Measurements from ENCODE around the gene WDR64.
"Not testable (repeated sequence)": the region's sequence is repeated elsewhere in the genome, so short reads cannot be mapped to it uniquely, and the experiment has no call there.

The WDR64 gene

DNA sequence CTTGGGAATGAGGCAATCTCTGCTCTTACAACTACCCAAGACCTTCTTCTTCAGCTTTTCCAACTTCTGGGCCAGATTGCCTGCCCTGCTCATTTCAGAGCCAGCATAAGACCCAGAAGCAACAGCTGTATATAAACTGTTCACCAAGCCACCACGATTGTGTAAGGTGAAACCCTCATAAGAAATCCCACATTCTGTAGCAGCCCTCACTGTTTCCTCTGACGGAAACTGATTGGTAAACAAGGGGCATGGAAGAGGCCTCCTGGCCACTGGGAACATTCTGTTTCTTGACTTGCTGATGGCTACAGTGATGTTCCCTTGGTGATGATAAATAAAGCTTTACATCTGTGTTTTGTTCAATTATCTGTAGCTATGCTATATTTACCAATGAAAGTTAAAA, 156.2 kb downstream of the WDR64 start:
- DNase-seq: no peak

DNA sequence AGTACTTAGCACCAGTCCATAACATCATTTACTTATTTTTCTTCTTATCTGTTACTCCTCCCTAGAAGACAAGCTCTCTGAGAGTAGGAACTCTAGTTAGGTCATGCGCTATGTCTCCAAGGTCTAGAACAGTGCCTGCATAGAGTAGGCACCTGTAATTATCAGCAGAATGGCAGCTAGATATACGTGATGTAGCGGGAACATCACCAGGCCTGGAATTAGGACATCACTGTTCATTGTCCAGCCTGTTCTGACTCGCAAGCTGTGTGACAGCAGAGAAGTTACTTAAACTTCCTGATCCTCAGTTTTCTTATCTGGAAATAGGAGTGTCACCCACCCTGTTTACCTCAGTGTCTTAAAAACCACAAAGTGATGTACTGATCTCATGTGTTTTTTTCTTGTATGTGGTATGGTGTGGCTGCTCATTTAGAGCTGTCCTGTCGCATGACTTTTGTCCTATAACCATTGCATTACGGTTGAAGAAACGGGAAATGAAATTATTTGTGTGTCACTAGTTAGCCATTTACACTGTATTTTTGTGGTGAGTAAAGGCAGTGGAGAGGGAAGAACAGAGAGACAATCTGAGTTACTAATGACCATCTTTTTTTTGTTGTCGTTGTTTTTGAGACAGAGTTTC, 158.8 kb downstream of the WDR64 start:
- no peak for DNase-seq

DNA sequence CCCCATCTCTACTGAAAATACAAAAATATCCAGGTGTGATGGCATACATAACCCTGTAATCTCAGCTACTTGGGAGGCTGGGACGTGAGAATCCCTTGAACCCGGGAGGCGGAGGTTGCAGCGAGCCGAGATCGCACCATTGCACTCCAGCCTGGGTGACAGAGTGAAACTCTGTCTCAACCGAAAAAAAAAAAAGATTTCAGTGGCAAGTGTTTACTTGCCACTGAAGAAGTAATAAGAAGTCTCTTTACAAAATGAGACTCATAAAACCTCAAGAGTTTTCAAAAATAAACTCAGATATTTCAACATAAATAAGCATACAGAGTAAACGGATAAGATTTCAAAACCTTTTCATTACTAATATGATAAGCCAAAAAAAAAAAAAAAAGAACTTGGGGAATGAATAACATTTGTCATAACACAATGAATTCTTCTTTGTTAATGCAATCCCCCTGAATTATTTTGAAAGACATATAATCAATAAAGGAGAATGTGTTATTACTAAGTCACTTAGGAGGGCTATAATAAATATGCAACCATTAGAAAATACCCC, 161.8 kb downstream of the WDR64 start:
- DNase-seq: no peak

DNA sequence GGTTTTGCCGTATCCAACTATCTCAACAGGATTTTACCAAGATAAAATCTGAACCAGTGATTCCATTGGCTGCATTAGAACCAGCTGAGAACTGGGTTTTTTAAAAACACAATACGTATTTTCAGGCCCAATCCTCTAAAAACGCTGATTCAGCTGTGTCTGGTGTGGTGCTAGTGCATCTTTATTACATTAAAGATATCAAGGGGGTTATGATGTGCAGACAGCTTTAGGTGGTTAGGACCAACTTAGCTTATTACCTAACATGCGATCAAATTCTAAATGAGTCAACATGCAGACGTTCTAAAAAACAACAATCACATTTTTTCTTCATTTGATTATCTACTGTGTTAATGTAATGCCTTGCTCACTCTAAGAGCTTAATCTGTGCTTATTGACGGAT, 163.9 kb downstream of the WDR64 start:
- no peak for DNase-seq

DNA sequence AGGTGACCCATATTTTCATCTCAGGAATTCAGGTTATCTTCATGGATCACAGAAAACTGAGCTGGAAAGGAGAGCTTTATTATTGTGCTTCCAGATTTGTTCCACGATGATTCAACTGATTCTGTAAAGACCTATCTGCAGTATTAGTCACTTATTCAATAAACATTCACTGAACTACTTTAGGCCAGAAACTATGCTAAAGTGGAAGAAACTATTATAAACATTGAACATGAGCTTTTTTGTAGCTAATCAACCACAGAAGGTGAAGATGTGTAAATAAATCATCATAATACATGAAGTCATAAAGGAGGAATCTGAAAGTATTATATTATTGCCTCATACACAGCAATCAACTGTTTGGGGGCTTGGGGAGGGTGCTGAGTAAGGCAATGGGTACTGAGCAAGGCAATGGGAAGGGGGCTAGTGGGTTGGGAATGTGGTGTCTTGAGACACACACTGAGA, 165.3 kb downstream of the WDR64 start:
- DNase-seq: no peak

DNA sequence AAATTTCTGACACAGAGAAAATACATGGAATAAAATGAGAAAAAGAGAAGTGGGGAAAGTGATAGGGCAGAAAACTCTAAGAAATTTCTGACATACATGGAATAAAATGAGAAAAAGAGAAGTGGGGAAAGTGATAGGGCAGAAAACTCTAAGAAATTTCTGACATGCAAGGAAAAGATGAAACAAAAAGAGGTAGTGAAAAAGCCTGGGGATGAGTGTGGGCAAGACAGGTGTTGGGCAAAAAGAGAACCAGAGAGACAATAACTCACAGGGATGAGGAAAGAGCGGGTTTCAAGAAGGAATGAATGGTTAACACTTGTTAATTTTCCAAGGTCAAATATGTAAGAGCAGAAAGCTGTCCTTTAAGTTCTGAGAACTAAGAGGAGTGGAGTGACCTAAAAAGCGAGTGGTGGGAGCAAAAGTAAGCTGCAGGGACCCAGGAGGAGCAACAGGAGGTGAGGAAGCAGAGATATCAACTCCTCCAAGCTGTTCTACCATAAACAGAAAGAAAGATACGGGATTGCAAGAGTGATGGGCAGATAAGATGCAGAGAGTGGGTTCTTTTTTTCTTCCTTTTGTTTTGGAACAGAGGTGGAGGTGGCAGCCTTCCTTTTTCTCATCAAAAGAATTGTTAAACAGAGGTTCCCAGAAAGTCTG, 166.0 kb downstream of the WDR64 start:
- DNase-seq: no peak

DNA sequence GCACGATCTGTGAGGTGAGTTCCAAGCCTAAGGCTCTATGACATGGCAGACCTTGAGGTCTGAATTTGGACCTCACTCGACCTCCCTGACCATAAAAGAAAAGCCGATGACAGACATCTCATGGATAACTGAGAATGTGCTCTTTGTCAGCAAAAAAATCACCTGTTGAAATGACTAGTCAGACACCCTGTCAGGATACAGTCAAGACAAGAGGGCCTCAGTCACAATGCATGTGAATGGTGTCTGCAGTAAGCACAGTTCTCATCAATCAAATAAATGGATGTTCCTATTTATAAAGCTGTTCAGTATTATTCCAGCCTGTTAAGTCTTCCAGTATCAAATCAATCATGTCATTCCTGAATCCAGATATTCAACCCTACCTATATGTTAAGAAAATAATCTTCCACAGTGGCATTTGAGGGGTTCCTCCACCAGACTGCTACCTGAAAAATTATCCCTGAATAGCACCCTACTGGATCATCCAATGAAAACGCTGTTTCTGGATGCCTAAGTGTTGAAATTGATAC, 167.3 kb downstream of the WDR64 start:
- DNase-seq: no peak

DNA sequence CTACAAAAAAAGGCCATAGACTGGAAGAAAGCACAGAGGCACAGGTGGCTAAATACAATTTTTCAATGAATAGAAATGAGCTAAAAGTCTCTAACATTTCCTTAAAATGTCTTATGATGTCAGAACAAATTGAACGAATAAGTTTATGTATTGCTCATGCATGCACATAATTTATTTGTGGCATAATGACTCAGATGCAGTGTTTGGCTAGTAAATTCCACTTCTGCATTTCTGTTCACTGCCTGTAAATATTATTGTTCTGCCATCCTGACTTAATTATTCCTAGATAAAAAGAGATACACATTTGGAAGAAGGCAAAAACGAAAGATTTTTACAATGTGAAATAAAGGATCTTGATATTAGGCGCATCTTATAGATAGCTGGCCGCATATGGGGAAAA, 169.3 kb downstream of the WDR64 start:
- DNase-seq: no peak

DNA sequence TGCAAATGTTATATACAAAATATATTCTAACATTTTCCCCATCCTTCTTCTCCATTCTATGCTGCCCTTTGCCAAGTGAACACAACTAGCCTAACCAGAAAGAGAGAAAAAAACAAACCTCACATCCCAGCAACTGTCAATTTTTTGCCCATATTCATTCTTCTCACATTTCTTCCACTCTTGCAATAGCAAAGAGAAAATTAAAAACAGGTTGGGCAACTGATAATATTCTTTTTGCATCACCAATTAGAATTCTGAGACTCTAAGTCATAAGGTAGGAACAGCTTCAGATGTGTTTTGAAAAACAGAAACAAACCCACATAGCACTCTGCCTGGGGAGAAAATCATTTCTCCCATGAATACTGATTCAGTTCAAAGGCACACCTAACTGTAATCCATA, 170.8 kb downstream of the WDR64 start:
- no peak for DNase-seq

DNA sequence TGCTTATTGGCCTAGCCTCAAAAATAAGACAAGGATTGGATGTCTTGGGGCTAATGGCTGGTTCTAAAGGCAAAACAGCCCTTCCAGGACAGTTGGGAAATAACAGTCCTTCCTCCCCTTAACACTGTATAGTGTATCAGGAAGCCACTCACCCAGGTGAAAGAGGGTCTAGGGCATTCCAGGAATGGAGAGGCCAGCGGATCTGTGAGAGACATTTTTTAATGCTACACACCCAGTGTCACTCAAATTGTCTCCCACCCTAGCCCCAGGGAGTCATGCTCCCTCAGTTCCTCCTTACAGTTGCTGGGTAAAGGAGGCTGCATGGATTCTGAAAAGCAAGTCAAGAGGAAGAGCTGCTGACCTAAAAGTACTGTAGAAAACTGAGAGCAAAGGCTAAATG, 171.8 kb downstream of the WDR64 start:
- no peak for DNase-seq

DNA sequence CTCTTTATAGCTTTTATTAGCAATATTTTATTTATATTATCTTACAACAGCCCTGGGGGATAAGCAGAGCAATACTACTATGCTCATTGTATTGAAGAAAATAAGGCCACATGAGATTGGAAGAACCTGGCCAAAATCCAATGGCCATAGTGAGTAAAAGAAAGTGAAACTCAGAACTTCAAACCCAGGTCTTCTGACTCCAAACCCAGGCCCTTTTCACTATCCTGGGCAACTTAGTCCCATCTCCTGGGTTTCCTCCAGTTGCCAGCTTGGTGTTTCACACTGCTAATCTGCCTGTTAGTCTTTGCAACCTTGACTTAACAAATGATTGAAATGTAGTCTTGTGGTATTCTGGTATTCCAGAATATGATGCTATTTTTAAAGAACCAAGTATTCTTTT, 173.5 kb downstream of the WDR64 start:
- DNase-seq: no peak

DNA sequence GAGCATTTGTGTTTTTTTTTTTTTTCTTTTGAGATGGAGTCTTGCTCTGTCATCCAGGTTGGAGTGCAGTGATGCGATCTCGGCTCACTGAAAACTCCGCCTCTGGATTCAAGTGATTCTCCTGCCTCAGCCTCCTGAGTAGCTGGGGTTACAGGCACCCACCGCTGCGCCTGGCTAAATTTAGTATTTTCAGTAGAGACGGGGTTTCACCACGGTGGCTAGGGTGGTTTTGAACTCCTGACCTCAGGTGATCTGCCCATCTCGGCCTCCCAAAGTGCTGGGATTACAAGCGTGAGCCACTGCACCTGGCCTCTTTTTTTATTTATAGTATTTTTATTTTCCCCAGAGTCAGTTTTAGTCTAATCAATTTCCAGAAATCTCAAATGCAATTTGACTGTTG, 174.5 kb downstream of the WDR64 start:
- DNase-seq: not testable (repeated sequence)

DNA sequence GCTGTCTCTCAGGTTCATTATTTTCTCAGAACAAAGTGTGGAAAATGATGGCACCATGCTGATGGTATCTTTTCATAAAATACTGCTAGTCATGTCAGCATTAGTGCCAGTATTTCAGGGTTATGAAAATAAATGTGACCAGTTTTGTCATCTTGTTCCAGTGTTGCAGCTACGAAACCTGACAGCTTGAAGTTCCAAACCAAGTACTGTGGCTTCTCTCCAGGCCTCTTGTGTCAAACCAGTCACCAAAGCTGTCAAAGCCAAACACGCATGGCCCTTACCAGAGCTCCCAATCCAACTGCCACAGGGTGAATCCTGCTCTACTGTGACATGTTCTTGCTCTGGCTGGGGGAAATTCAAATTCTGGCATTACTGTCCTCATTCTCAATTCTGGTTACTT, 175.2 kb downstream of the WDR64 start:
- DNase-seq: no peak

DNA sequence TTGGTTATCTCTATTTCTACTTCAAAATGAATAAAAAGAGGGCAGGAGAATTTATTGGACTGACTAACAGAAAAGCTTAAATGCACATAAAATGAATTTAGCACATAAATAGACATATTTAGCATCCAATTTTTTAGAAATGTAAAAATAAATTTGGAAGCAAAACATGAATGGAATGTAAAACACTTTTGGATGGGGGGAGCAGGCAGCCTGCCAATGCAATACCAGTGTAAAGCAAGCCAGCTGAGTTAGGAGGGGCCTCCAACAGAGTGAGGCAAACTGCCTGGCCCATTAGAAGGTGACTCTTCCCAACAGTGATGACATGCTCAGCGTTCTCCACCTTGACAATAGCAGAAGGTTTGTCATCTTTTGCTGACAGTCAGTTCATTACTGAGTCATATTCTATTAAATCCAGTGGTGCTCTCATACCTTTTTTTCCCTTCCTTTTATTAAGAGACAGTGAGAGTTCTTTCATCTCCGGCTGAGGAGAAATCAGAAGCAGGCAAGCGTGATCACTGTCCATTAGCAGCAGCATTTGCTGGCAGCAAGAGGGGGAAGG, 176.5 kb downstream of the WDR64 start:
- DNase-seq: peak; percentile 77

DNA sequence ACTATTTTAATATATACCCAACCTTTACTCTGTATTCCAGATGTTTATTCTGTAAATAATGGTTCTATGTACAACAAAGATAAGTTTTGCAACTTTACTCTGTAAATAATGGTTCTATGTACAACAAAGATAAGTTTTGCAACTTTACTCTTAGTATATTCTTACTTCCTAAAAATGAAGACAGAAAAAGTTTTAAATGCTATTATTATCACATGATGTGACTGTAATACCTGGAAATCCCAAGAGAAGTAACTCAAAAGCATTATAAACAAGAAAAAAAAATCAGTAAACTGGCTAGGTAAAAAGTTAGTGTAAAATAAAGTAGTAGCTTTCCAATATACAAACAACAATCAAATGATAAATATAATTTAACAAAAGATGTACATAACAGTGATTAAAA, 177.4 kb downstream of the WDR64 start:
- no peak for DNase-seq

DNA sequence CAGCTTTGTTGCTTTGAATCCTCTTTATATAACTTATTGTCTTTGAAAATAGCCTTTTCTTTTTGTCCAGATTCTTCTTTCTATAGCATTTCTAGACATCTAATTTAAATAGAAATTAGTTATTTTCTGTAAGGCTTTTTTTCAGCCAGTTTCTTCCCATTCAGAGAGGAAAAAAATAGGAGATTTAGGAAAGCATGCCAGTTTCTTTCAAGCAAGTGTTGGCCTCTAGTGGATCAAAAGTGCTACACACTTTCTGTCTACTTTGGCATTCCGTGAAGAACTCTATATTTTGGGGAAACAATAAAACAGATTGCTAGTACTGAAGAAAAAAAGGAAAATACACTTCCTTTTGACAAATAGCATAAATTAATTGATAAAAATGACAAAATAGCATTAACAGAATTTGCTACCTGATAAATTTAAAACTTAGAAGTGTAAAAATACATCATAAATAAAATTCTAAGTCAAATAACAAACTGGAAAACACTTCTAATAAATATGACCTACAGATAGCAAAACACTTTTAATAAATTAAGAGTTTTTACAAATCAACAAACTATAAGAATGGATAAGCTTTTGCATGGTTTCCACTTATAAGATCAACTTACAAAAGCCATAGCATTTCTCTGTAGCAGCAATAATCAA, 182.8 kb downstream of the WDR64 start:
- peak; percentile 26 for DNase-seq

DNA sequence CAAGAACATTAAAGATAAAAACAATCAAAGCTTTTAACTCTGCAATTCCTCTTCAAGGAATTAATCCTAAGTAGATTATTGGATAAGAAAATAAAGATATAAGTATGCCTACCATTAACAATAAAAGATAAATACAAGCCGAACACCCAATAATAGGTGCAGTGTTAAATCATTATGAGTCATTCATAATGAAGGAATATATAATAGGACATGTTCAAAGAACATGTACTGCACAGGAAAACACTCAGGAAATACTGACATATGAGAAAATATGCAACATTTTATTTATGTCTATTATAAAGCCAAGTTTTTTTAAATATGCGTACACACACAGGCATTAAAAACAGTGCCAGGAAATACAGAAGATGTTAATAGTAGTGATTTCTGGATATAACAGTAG, 184.9 kb downstream of the WDR64 start:
- DNase-seq: no peak

DNA sequence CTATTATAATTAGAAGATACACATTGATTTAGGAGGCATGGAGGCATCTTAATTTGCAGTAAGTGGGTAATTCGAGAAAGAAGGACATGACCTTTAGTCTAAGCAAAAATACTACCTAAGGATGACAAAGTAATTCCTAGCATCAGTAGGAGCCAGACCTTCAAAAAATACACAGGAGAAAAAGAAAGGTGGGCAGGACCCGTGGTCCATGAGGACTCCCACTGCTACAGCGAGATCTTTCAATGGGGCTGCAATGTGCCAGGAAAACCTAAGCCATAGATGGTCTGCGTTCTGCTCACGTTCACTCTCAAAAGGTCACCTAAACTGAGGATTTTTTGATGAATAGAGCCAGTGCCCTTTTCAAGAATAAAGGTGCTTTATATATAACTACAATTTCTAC, 185.3 kb downstream of the WDR64 start:
- no peak for DNase-seq

DNA sequence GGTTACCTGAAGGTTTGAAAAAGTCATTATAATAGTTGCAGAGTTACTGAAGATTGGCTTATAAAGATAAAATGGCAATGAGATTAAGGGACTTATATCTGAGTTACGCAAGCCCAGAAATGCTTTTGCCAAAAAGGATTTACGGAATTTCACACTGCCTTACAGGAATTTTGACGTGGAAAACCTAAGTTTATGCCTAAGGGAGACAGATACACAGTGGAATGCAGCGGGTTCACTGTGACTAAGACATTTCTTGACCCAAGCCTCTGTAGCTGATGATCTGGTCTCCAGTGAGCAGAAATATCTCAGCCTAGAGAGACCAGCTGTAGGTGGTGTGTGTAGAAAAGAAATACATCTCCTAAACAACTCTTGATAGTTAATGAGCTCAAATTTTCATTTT, 185.8 kb downstream of the WDR64 start:
- no peak for DNase-seq

DNA sequence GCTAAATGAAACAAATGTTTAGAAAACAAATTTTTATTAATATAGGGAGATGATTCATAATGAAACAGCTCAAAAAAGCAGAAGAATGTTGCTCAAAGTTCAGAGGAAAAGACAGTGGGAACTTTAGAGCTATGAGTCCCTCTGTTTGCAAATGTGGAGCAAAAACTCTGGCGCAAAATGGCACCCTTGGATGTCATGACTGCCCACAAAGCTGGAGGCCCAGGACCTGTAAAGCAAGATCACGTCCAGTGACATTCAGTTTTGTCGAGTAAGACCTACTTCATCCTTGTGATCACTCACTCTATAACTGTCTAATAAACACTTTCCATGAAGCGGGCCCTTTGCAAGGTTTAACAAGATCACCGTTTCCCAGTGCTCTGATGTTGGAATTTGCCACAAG, 186.8 kb downstream of the WDR64 start:
- DNase-seq: no peak

DNA sequence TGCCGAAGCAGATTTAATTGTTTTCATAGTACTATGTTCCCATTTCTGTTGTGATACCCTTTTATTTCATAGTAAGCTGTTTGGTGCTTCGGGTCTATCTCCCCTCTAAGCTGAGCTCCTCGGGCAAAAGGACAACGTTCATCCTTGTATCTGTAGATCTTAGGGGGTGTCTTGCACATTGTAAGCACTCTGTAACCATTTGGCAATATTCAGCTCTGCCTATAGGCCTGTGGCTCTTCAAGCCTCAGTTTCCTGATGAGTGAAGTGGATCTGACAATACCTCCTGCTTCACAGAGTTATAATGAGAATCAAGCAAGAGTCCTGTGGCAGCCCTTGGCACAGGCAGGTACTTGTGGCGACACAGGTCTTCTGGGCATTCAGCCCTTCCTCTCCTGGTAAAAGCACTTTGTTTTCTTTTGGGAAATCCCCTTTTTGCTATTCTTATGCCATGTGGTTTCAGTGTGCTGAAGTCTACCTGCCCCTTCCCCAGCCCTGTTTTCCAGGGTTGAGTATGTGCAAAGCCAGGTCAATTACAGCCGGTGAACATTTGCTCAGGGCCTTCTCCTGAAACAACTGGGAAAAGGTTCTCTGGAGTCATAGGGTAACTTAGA, 187.4 kb downstream of the WDR64 start:
- no peak for DNase-seq

DNA sequence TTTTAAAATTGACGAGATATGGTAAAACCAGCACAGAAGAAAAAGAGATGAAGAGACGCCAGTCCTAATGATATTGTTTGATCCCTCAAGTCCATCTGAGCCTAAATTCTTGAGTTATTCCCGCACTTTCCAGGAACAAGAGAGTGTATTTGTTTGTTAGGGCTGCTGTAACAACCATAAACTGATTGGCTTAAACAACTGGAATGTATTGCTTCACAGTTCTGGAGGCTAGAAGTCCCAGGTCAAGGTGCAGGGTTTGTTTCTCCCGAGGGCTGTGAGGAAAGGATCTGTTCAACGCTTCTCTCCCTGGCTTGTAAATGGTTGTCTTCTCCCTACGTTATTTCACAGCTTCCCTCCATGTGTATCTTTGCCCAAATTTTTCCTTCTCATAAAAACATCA, 188.1 kb downstream of the WDR64 start:
- DNase-seq: no peak

DNA sequence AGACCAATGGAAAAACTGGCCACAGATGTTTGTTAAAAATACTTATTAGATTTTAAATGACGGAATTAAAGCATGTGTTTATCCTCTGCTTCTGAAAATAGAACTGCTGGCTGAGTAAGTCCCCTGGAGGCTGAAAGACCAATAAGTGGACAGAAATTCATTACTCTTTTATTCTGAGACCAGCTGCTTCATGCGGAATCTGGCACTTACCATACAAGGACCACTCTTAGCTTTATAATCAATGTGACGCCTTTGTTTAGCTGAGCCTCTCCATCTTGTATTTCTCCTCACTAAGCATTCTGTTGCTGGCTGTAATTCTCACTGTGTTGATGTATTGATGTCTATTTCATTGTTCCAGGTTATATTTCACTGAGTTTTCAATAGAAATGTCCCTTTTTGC, 189.6 kb downstream of the WDR64 start:
- DNase-seq: no peak
